Right lobe of liver (tissue), 6 donors: ENCODE data around the gene PFDN2. TPM values are rescaled to one million over a fixed set of nuclear protein-coding genes. Genes with fewer than 3 reads are reported as not detected.

ENCODE experiments used
- ATAC-seq, 4 donors: fragments of 200-7000 bp; cut with Tn5 transposase; one replicate each; pipeline ENCODE4 v1.9.1; 2020; ENCODE audit warnings: mild to moderate bottlenecking in 4 of 4, moderate library complexity in 4 of 4
- DNase-seq, 3 donors: peaks; one replicate each; pipeline ENCODE4 v3.0.0-alpha.2; 2020
- H3K27ac ChIP-seq, 3 donors: fragments of 200-600 bp; one replicate each; pipeline ENCODE4 v1.8.0; 2022
- H3K27me3 ChIP-seq, 2 donors: fragments of 200-600 bp; one replicate each; pipeline ENCODE4 v1.8.0; 2022
- H3K36me3 ChIP-seq, 4 donors: fragments of 200-600 bp; sonication (generic) in 1 of 4; one replicate each; pipeline versions ENCODE4 v1.5.1 to v1.8.0; 2017 to 2022; ENCODE audit warnings: control low read depth in 1 of 4
- H3K4me1 ChIP-seq, 4 donors: fragments of 200-600 bp; sonication (generic) in 1 of 4; one replicate each; pipeline versions ENCODE4 v1.5.1 to v1.8.0; 2017 to 2022; ENCODE audit warnings: control low read depth in 1 of 4
- H3K4me3 ChIP-seq, 3 donors: fragments of 200-600 bp; one replicate each; pipeline ENCODE4 v1.8.0; 2022
- H3K9me3 ChIP-seq, 4 donors: fragments of 200-600 bp; sonication (generic) in 1 of 4; one replicate each; pipeline versions ENCODE4 v1.5.1 to v1.8.0; 2017 to 2022; ENCODE audit warnings: control low read depth in 1 of 4
- CTCF ChIP-seq, 4 donors: fragments of 200-600 bp in 3 of 4; fragments of 450-650 bp in 1 of 4; IDR thresholded peaks; one replicate each; pipeline versions ENCODE4 v1.5.1 to v1.8.0; 2016 to 2022; ENCODE audit warnings: antibody characterized with exemption in 4 of 4, mild to moderate bottlenecking in 2 of 4
- POLR2A ChIP-seq: fragments of 450-650 bp; IDR thresholded peaks from one replicate; pipeline ENCODE4 v1.6.1; 2017; ENCODE audit warnings: antibody characterized with exemption, mild to moderate bottlenecking
- WGBS: methylation state at CpG from one replicate; pipeline ENCODE4 v1.1.6; 2018; ENCODE audit warnings: low coverage, low lambda C conversion rate; ENCODE audit not compliant: insufficient coverage; ENCODE audit errors: missing lambda C conversion rate; 5-methylcytosine and 5-hydroxymethylcytosine counted together
- intact Hi-C, 2 donors: fragments of 100-400 bp; cut with DNase I; formaldehyde crosslinking; loops; one replicate each; pipeline versions ENCODE4 v1.11.2 to v1.14.1; 2022
- total RNA-seq, 6 experiments: library from RNA; depleted of rRNA in 2 of 6; stranded (reverse); fragments of >200 nt in 2 of 6; fragmentation: NEBNext Ultra II Directional in 3 of 6; extraction: Animal tissue kit (Norgen Biotek cat#: 25700) in 3 of 6; gene quantifications; one replicate each; pipeline versions ENCODE4 v1.1.0 to v1.2.4, GENCODE V29; 2016 to 2023
- donor health status: DM: no; HTN: yes; CAD: no.
- donor health status: DM: no; HTN: no; CAD: no.
- donor health status: DM: no; HTN: no; CAD: no.
- donor health status: DM: no; HTN: yes; CAD: no.
- donor health status: DM: no; HTN: yes; CAD: no.

PFDN2 gene
- total RNA-seq, 6 experiments from 2014 or later, result 16.6 to 37.5 (median 25.8) TPM

GRCh38 chr1:161161652-161162051 is 43.8 kb upstream of the PFDN2 start:
- no peak overlapping the region for H3K27ac ChIP-seq
- no peaks in the 10 kb centered on the region for H3K9me3 ChIP-seq
- no peaks in the 10 kb centered on the region for H3K27me3 ChIP-seq
- 88% methylated on average over 3 of the region's 5 CpGs for WGBS
- no peak for ATAC-seq
- H3K36me3 ChIP-seq, result peaks cover 0 to 22% (median 0%) of the 10 kb centered on the region in 4 donors
- no peak overlapping the region for H3K4me3 ChIP-seq
- DNase-seq, result no peak
- TF ChIP-seq CTCF (IDR thresholded peaks at IDR 0.05) (no peak), POLR2A (no peak)
- intact Hi-C loops, result no loop called here
- peaks cover 0 to 15% (median under 1%) of the 10 kb centered on the region in 4 donors for H3K4me1 ChIP-seq

- 100% methylated on average over 1 of the region's 22 CpGs for WGBS
- DNase-seq, result no peak
- no peaks in the 10 kb centered on the region for H3K27me3 ChIP-seq
- no peak overlapping the region for H3K4me3 ChIP-seq
- TF ChIP-seq CTCF (IDR thresholded peaks at IDR 0.05) (no peak), POLR2A (no peak)
- H3K4me1 ChIP-seq, result peaks cover 0 to 15% (median 0%) of the 10 kb centered on the region in 4 donors
- peaks cover 0 to 22% (median 0%) of the 10 kb centered on the region in 4 donors for H3K36me3 ChIP-seq
- H3K27ac ChIP-seq, result no peak overlapping the region
- intact Hi-C loops, result no loop called here
- ATAC-seq, result no peak
- H3K9me3 ChIP-seq, result no peaks in the 10 kb centered on the region
Measured at GRCh38 chr1:161160671-161161145, 42.9 kb upstream of the PFDN2 start.

GRCh38 chr1:161159913-161160243 is 42.0 kb upstream of the PFDN2 start:
- peaks cover 0 to 22% (median 0%) of the 10 kb centered on the region in 4 donors for H3K36me3 ChIP-seq
- H3K9me3 ChIP-seq, result no peaks in the 10 kb centered on the region
- H3K27ac ChIP-seq, result peak overlapping the region; percentile 73 to 85 (median 78)
- DNase-seq (no peak), ATAC-seq (no peak)
- no peak for TF ChIP-seq POLR2A
- WGBS, result 15% methylated on average over 5 of the region's 11 CpGs
- intact Hi-C loops, result no loop called here
- peaks cover 0 to 8% (median 0%) of the 10 kb centered on the region in 4 donors for H3K4me1 ChIP-seq
- peak overlapping the region; percentile 84 to 93 (median 87) for H3K4me3 ChIP-seq
- H3K27me3 ChIP-seq, result no peaks in the 10 kb centered on the region

GRCh38 chr1:161159087-161159912 is 41.5 kb upstream of the PFDN2 start, which contains the start of gene USP21:
Gene USP21 (plus strand): TSS chr1:161159500. CDS start chr1:161160641, 1,141 bp downstream.
- DNase-seq (peak; percentile 94 to 96 (median 94)), ATAC-seq (peak; percentile 96 to 98 (median 96))
- TF ChIP-seq CTCF (IDR thresholded peaks at IDR 0.05) (peak in 2 of 4 donors; percentile 11 to 14), POLR2A (peak; percentile 55)
- peak within 1 kb of the TSS; percentile 84 to 93 (median 87) for H3K4me3 ChIP-seq
- intact Hi-C loops, result no loop called here
- no peaks in the 10 kb centered on the region for H3K9me3 ChIP-seq
- H3K36me3 ChIP-seq, result peaks cover 0 to 22% (median 0%) of the 10 kb centered on the region in 4 donors
- H3K4me1 ChIP-seq, result peaks cover 0 to 8% (median 0%) of the 10 kb centered on the region in 4 donors
- 1% methylated on average over 35 of the region's 60 CpGs for WGBS
- H3K27me3 ChIP-seq, result no peaks in the 10 kb centered on the region
- H3K27ac ChIP-seq, result peak within 1 kb of the TSS; percentile 73 to 85 (median 78)
